ENCODE data around the gene CCDC171. TPM values are rescaled to one million over a fixed set of nuclear protein-coding genes. Genes with fewer than 3 reads are reported as not detected.
A peak's percentile ranks its signal among the peaks of the same experiment; 100 is the strongest.
"Not testable (repeated sequence)": the region's sequence is repeated elsewhere in the genome, so short reads cannot be mapped to it uniquely, and the experiment has no call there.

The CCDC171 gene
- total RNA-seq, 5 donors from 2014 or later (not counting 1 experiment from before 2014, with no cell fraction given) = 0.79 to 1.7 (median 1.4) TPM

GRCh38 chr9:15578714-15579113 lies 25.9 kb downstream of the CCDC171 start:
- Mint-ChIP-seq H3K4me3 (no peak overlapping the region), H3K36me3 (peaks cover 3% of the 10 kb centered on the region), H3K4me1 (no peaks in the 10 kb centered on the region), H3K27me3 (peaks cover 0 to 3% of the 10 kb centered on the region in 2 donors), H3K9me3 (peaks cover 0 to 5% (median 0%) of the 10 kb centered on the region in 3 donors), H3K27ac (no peak overlapping the region)
- ATAC-seq (replicated peaks in 1 of 4) (no peak), DNase-seq (no peak)
- POLR2A ChIA-PET = no interaction called here
- WGBS (ENCODE audit: insufficient coverage) = 100% methylated on average over 5 of the region's 6 CpGs
- CTCF ChIA-PET = no interaction called here
- H3K27me3 ChIP-seq (replicated peaks in 1 of 2; ENCODE audit: control insufficient read depth in 2 of 2, extremely low read depth in 1 of 2, insufficient read depth in 2 of 2, low read length in 1 of 2) = no peaks in the 10 kb centered on the region
- H3K4me1 ChIP-seq (ENCODE audit: control insufficient read depth in 1 of 2, extremely low read depth in 1 of 2, insufficient read depth in 2 of 2, low read length in 2 of 2) = no peaks in the 10 kb centered on the region
- H3K36me3 ChIP-seq (ENCODE audit: control insufficient read depth in 2 of 2, extremely low read depth in 1 of 2, insufficient read depth in 1 of 2, low read length in 1 of 2) = no peaks in the 10 kb centered on the region
- H3K9me3 ChIP-seq = no peaks in the 10 kb centered on the region
- H3K27ac ChIP-seq (ENCODE audit: low read length) = no peak overlapping the region
- H3K4me3 ChIP-seq (ENCODE audit: control insufficient read depth in 1 of 2, extremely low read depth in 1 of 2, low read length in 1 of 2) = no peak overlapping the region

GRCh38 chr9:15584379-15584778 lies 31.5 kb downstream of the CCDC171 start:
- ChIA-PET CTCF (no interaction called here), POLR2A (no interaction called here)
- H3K9me3 Mint-ChIP-seq = peaks cover 0 to 5% (median 0%) of the 10 kb centered on the region in 3 donors
- Histone ChIP-seq H3K27me3 (replicated peaks in 1 of 2; ENCODE audit: control insufficient read depth in 2 of 2, extremely low read depth in 1 of 2, insufficient read depth in 2 of 2, low read length in 1 of 2) (no peaks in the 10 kb centered on the region), H3K9me3 (no peaks in the 10 kb centered on the region), H3K4me1 (ENCODE audit: control insufficient read depth in 1 of 2, extremely low read depth in 1 of 2, insufficient read depth in 2 of 2, low read length in 2 of 2) (no peaks in the 10 kb centered on the region), H3K4me3 (ENCODE audit: control insufficient read depth in 1 of 2, extremely low read depth in 1 of 2, low read length in 1 of 2) (no peak overlapping the region), H3K27ac (ENCODE audit: low read length) (no peak overlapping the region), H3K36me3 (ENCODE audit: control insufficient read depth in 2 of 2, extremely low read depth in 1 of 2, insufficient read depth in 1 of 2, low read length in 1 of 2) (no peaks in the 10 kb centered on the region)
- H3K27ac Mint-ChIP-seq = no peak overlapping the region
- WGBS (ENCODE audit: insufficient coverage) = 100% methylated on average over 2 of the region's 3 CpGs
- DNase-seq = no peak
- peaks cover 0 to 8% (median 8%) of the 10 kb centered on the region in 3 donors for H3K4me1 Mint-ChIP-seq
- H3K36me3 Mint-ChIP-seq = no peaks in the 10 kb centered on the region
- H3K27me3 Mint-ChIP-seq = no peaks in the 10 kb centered on the region
- H3K4me3 Mint-ChIP-seq = no peak overlapping the region
- no peak for ATAC-seq (replicated peaks in 1 of 4)

- DNase-seq (no peak), ATAC-seq (replicated peaks in 1 of 4) (no peak)
- ChIA-PET POLR2A (no interaction called here), CTCF (interaction anchor here in 1 of 2 donors (0.5 kb wide), 1 partner anchor 1363 kb away, joined by 3 read pairs; no protein-coding TSS in a partner anchor)
- Mint-ChIP-seq H3K4me1 (no peaks in the 10 kb centered on the region), H3K27me3 (no peaks in the 10 kb centered on the region), H3K4me3 (no peak overlapping the region), H3K27ac (no peak overlapping the region), H3K36me3 (peaks cover 2% of the 10 kb centered on the region), H3K9me3 (peaks cover 0 to 4% (median 0%) of the 10 kb centered on the region in 3 donors)
- no peak overlapping the region for H3K4me3 ChIP-seq (ENCODE audit: control insufficient read depth in 1 of 2, extremely low read depth in 1 of 2, low read length in 1 of 2)
- no peaks in the 10 kb centered on the region for H3K36me3 ChIP-seq (ENCODE audit: control insufficient read depth in 2 of 2, extremely low read depth in 1 of 2, insufficient read depth in 1 of 2, low read length in 1 of 2)
- H3K27ac ChIP-seq (ENCODE audit: low read length) = no peak overlapping the region
- H3K27me3 ChIP-seq (replicated peaks in 1 of 2; ENCODE audit: control insufficient read depth in 2 of 2, extremely low read depth in 1 of 2, insufficient read depth in 2 of 2, low read length in 1 of 2) = no peaks in the 10 kb centered on the region
- no CpG with 5 or more reads among the region's 3 CpGs for WGBS (ENCODE audit: insufficient coverage)
- H3K9me3 ChIP-seq = no peaks in the 10 kb centered on the region
- no peaks in the 10 kb centered on the region for H3K4me1 ChIP-seq (ENCODE audit: control insufficient read depth in 1 of 2, extremely low read depth in 1 of 2, insufficient read depth in 2 of 2, low read length in 2 of 2)
These were observed 39.5 kb downstream of the CCDC171 start for GRCh38 chr9:15592317-15592716.

DNA sequence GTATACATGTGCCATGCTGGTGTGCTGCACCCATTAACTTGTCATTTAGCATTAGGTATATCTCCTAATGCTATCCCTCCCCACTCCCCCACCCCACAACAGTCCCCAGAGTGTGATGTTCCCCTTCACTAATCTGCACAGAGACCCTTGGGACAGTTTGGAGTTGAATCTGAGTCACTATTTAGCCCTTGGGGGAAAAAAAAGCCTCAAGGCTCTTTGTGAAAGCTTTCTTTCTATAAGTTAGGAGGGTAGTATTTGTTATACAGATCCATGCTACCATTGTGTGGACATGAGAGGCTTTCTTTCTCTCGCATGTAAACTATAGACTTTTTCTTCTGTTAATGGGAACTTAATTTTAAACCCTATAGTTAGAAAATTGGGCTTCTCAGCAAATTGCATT lies 40.1 kb downstream of the CCDC171 start:
- H3K4me3 Mint-ChIP-seq, POLR2A ChIA-PET: not testable (repeated sequence)

GRCh38 chr9:15600666-15601330 lies 48.0 kb downstream of the CCDC171 start:
- H3K27ac Mint-ChIP-seq; H3K27me3 ChIP-seq (replicated peaks in 1 of 2; ENCODE audit: control insufficient read depth in 2 of 2, extremely low read depth in 1 of 2, insufficient read depth in 2 of 2, low read length in 1 of 2); H3K36me3 ChIP-seq (ENCODE audit: control insufficient read depth in 2 of 2, extremely low read depth in 1 of 2, insufficient read depth in 1 of 2, low read length in 1 of 2); POLR2A ChIA-PET; H3K9me3 ChIP-seq; DNase-seq; H3K4me3 ChIP-seq (ENCODE audit: control insufficient read depth in 1 of 2, extremely low read depth in 1 of 2, low read length in 1 of 2); H3K4me1 Mint-ChIP-seq; H3K4me1 ChIP-seq (ENCODE audit: control insufficient read depth in 1 of 2, extremely low read depth in 1 of 2, insufficient read depth in 2 of 2, low read length in 2 of 2); H3K4me3 Mint-ChIP-seq; H3K27ac ChIP-seq (ENCODE audit: low read length); CTCF ChIA-PET; H3K9me3 Mint-ChIP-seq; H3K27me3 Mint-ChIP-seq; ATAC-seq (replicated peaks in 1 of 4): not testable (repeated sequence)
- 100% methylated on average over 4 of the region's 19 CpGs for WGBS (ENCODE audit: insufficient coverage)
- peaks cover 24% of the 10 kb centered on the region for H3K36me3 Mint-ChIP-seq

More for the DNA sequence above, 40.1 kb downstream of the CCDC171 start:
- DNase-seq; CTCF ChIA-PET; H3K9me3 ChIP-seq; H3K4me3 ChIP-seq (ENCODE audit: control insufficient read depth in 1 of 2, extremely low read depth in 1 of 2, low read length in 1 of 2); H3K4me1 Mint-ChIP-seq; H3K27ac ChIP-seq (ENCODE audit: low read length); H3K27me3 ChIP-seq (replicated peaks in 1 of 2; ENCODE audit: control insufficient read depth in 2 of 2, extremely low read depth in 1 of 2, insufficient read depth in 2 of 2, low read length in 1 of 2); H3K27me3 Mint-ChIP-seq; H3K4me1 ChIP-seq (ENCODE audit: control insufficient read depth in 1 of 2, extremely low read depth in 1 of 2, insufficient read depth in 2 of 2, low read length in 2 of 2); ATAC-seq (replicated peaks in 1 of 4); H3K9me3 Mint-ChIP-seq; H3K27ac Mint-ChIP-seq; H3K36me3 ChIP-seq (ENCODE audit: control insufficient read depth in 2 of 2, extremely low read depth in 1 of 2, insufficient read depth in 1 of 2, low read length in 1 of 2); H3K36me3 Mint-ChIP-seq: not testable (repeated sequence)
- no CpG with 5 or more reads among the region's 1 CpG for WGBS (ENCODE audit: insufficient coverage)

DNA sequence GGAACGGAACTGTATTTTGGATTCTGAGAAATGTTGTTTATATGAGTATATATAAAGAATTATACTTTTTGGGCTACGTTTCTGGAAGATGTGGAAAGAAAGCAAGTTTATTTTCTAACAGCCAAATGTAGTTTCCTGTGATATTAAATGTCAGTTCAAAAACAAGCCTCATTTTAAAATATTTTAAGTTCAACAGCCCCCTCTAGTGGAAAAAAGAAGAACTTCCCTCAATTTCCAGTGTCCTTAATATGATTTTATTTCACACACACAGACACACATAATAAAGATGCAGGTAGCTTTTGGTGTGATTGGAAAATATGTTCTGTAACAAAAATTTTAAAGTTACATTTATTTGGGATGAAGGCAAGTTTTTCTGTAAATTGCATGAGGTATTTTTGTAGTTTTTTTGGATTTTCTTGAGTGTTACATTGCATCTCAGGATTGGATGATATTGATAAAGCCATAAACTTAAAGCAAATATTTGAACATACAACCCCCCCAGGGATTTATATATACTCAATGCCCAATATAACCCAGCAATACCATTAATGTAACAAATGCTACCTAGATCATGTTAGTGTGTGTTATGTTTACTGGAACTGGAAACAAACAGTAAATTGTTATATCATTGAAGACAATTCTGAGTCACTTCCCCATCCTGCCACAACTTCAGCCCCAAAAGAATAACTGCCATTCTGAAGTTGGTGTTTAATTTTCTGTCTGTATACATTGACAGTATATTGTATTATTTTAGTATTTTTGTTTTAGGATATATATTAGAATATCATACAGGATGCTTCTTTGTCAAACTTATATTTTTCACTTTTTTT lies 54.0 kb downstream of the CCDC171 start:
- WGBS (ENCODE audit: insufficient coverage) = no CpG with 5 or more reads among the region's 2 CpGs
- no peak overlapping the region for H3K27ac Mint-ChIP-seq
- DNase-seq (peak in 2 of 35 experiments; percentile 31 to 65), ATAC-seq (replicated peaks in 1 of 4) (peak in 1 of 4 experiments; percentile 32)
- POLR2A ChIA-PET = interaction anchor here in 1 of 2 donors (0.6 kb wide), 1 partner anchor 237 kb away, joined by 3 read pairs; no protein-coding TSS in a partner anchor
- Histone ChIP-seq H3K27me3 (replicated peaks in 1 of 2; ENCODE audit: control insufficient read depth in 2 of 2, extremely low read depth in 1 of 2, insufficient read depth in 2 of 2, low read length in 1 of 2) (no peaks in the 10 kb centered on the region), H3K4me3 (ENCODE audit: control insufficient read depth in 1 of 2, extremely low read depth in 1 of 2, low read length in 1 of 2) (no peak overlapping the region), H3K9me3 (no peaks in the 10 kb centered on the region), H3K4me1 (ENCODE audit: control insufficient read depth in 1 of 2, extremely low read depth in 1 of 2, insufficient read depth in 2 of 2, low read length in 2 of 2) (peaks cover 0 to 2% of the 10 kb centered on the region in 2 experiments), H3K27ac (ENCODE audit: low read length) (no peak overlapping the region), H3K36me3 (ENCODE audit: control insufficient read depth in 2 of 2, extremely low read depth in 1 of 2, insufficient read depth in 1 of 2, low read length in 1 of 2) (no peaks in the 10 kb centered on the region)
- H3K27me3 Mint-ChIP-seq = no peaks in the 10 kb centered on the region
- CTCF ChIA-PET = interaction anchor here (0.6 to 1.6 kb wide), 17 partner anchors 15 to 503 kb away, joined by 3 to 10 read pairs (median 5); no protein-coding TSS in a partner anchor
- H3K36me3 Mint-ChIP-seq = no peaks in the 10 kb centered on the region
- no peaks in the 10 kb centered on the region for H3K9me3 Mint-ChIP-seq
- H3K4me3 Mint-ChIP-seq = no peak overlapping the region
- no peaks in the 10 kb centered on the region for H3K4me1 Mint-ChIP-seq
